Coronary artery (tissue), 2 donors: ENCODE data around the gene PLEKHG2.

Source experiments
- DNase-seq: peaks from one replicate; pipeline ENCODE4 v3.0.0-alpha.2; 2017; ENCODE audit warnings: low spot score
- H3K27ac ChIP-seq, 2 donors: fragments of 200-600 bp; sonication (generic); one replicate each; pipeline ENCODE4 v1.5.1; 2016 to 2019
- H3K4me3 ChIP-seq: fragments of 200-600 bp; sonication (generic); 2 replicates; pipeline ENCODE4 v1.5.1; 2016; ENCODE audit warnings: mild to moderate bottlenecking, moderate library complexity
- TF ChIP-seq, protein P1 (sequence below): fragments of 200-600 bp; sonication (generic); IDR thresholded peaks from one replicate; pipeline ENCODE4 v1.5.1; 2019; ENCODE audit warnings: antibody characterized with exemption

PLEKHG2 gene

DNA sequence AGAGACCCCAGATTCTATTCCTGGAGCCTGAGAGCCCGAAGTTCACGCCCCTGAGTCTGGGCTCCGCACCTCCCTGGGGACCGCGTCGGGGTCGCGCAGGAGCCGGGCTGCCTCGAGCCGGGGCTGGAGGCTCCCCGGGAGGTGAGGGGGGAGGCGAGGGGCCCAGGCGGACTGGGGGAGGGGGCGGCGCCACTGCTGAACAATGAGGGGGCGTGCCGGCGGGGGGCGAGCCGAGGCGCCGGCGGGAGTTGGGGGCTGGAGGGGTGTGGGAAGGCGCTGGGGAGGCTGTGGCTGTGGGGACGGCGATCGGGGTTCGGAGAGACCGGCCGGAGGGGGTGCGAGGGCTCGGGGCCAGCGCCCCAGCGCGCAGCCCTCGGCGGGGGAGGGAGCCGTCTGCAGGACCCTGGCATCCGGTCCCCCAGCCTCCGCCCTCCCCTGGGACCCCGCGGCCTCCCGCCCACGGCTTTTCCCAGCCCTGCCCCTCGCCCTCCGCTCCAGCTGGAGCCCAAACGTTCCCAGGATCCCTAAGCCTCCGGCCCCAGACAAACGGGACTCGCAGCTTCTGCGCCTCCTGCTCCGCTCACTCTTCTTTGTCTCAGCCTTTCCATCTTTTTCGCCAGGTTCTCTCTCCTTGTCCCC is 922 bp downstream of the PLEKHG2 start:
- DNase-seq, result no peak
- H3K4me3 ChIP-seq, result peak overlapping the region; percentile 97
- TF ChIP-seq, protein P1, sequence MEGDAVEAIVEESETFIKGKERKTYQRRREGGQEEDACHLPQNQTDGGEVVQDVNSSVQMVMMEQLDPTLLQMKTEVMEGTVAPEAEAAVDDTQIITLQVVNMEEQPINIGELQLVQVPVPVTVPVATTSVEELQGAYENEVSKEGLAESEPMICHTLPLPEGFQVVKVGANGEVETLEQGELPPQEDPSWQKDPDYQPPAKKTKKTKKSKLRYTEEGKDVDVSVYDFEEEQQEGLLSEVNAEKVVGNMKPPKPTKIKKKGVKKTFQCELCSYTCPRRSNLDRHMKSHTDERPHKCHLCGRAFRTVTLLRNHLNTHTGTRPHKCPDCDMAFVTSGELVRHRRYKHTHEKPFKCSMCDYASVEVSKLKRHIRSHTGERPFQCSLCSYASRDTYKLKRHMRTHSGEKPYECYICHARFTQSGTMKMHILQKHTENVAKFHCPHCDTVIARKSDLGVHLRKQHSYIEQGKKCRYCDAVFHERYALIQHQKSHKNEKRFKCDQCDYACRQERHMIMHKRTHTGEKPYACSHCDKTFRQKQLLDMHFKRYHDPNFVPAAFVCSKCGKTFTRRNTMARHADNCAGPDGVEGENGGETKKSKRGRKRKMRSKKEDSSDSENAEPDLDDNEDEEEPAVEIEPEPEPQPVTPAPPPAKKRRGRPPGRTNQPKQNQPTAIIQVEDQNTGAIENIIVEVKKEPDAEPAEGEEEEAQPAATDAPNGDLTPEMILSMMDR, result no peak
- H3K27ac ChIP-seq, result peak overlapping the region; percentile 99 to 100

DNA sequence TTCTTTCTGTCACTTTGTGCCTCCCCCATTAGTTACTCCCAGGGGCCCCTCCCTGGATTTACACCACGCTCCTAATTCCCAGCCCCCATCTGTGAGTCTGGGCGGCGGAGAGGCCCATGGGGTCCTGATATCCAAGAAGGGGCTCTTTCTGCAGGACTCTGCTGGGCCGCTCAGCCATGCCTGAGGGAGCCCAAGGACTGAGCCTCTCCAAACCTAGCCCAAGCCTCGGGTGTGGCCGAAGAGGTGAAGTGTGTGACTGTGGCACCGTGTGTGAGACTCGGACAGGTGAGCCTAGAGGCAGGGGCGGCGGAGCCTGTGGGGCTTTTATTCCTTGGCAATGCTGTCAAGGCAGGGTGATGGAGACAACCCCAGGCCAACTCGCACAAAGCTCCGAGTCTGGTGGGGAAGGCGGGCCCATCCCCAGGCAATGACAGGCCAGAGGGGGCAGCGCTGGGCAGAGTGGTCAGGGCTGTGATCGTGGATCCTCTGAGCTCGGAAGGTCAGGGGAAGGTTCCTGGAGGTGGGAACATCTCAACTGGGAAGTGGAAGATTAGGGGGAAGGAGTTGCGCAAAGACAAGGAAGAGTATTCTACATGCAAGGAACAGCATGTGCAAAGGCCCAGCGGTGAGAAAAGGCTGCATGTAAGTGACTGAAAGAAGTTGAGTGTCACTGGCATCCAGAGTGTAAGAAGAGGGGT is 1.6 kb downstream of the PLEKHG2 start:
- no peak for DNase-seq
- peak overlapping the region; percentile 99 to 100 for H3K27ac ChIP-seq

GRCh38 chr19:39415111-39416046 is 2.9 kb downstream of the PLEKHG2 start:
- TF ChIP-seq, protein P1, result no peak
- peak overlapping the region; percentile 99 to 100 for H3K27ac ChIP-seq
- peak overlapping the region; percentile 97 for H3K4me3 ChIP-seq
- DNase-seq, result no peak

More for the DNA sequence above, 1.6 kb downstream of the PLEKHG2 start:
- peak overlapping the region; percentile 97 for H3K4me3 ChIP-seq
- TF ChIP-seq, protein P1, result no peak

DNA sequence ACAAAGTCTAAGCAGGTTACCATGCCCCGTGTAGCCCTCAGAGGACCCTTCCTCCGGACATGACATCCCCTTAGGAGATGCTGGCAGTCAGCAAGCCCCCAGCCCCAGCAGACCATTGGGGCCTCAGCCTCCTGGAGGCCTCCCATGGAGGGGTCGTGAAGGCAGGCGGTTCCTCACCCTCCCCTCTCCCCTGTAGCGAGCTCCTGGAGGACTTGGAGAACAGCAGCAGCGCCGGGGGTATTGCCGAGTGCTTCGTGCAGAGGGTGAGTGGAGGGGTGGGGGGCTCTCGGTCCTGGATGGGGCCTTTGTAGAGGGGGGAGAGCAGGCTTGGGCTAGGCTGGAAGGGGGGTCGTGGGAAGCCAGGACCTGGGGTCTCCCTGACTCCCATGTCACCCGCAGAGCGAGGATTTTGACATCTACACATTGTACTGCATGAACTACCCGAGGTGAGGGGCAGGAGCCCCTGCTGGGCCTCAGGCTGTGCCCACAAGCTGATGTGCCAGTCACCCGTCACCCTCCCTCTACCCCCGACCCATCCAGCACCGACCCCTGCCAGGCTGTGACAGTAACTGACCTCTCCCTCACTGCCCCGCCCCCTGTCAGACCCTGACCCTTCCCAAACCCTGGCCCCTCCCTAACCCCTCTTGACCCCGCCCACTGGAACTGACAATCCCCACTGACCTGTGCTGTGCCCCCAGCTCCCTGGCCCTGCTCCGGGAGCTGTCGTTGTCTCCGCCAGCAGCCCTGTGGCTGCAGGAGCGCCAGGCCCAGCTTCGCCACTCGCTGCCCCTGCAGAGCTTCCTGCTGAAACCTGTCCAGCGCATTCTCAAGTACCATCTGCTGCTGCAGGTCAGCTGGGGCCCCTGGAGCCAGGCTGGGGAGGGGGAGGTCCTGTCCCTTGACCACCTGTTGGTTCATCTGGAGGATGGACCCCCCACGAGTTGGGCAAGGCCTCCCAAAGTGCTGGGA is 4.0 kb downstream of the PLEKHG2 start:
- DNase-seq, result no peak
- Histone ChIP-seq H3K27ac (peak overlapping the region in 1 of 2 donors; percentile 100), H3K4me3 (peak overlapping the region; percentile 97)
- TF ChIP-seq, protein P1, result no peak

GRCh38 chr19:39417463-39418181 is 5.2 kb downstream of the PLEKHG2 start:
- H3K4me3 ChIP-seq, result no peak overlapping the region
- DNase-seq, result no peak
- peak overlapping the region in 1 of 2 donors; percentile 38 for H3K27ac ChIP-seq
- TF ChIP-seq, protein P1, result no peak

GRCh38 chr19:39419003-39419402 is 6.5 kb downstream of the PLEKHG2 start:
- H3K27ac ChIP-seq, result no peak overlapping the region
- H3K4me3 ChIP-seq, result no peak overlapping the region
- TF ChIP-seq, protein P1, result no peak
- DNase-seq, result no peak
